B cell (primary cell): ENCODE data around the gene RMI2. TPM values are rescaled to one million over a fixed set of nuclear protein-coding genes. Genes with fewer than 3 reads are reported as not detected.

ENCODE experiments used
- ATAC-seq: fragments of 200-7000 bp; cut with Tn5 transposase; one replicate; pipeline ENCODE4 v1.10.0; 2021; ENCODE audit warnings: low read depth, mild to moderate bottlenecking, moderate number of reproducible peaks, moderate library complexity
- CTCF ChIA-PET: fragments of 350-600 bp; sonication (Branson Sonifier 250); formaldehyde crosslinking; loops from one replicate; lab custom pipeline; 2021; ENCODE audit warnings: antibody characterized with exemption, inconsistent platforms; lab: Charles Lee
- POLR2A ChIA-PET: fragments of 350-600 bp; sonication (Branson Sonifier 250); formaldehyde crosslinking; loops from one replicate; lab custom pipeline; 2021; ENCODE audit warnings: antibody characterized with exemption; lab: Charles Lee
- DNase-seq: peaks from one replicate; pipeline ENCODE4 v3.0.0; 2013
- H2AFZ ChIP-seq: 2 replicates; pipeline ENCODE4 v1.6.1; 2012; ENCODE audit warnings: mild to moderate bottlenecking, low read depth, low read length; ENCODE audit not compliant: insufficient read depth, poor library complexity, severe bottlenecking
- H3K27ac ChIP-seq, 2 donors: 1 replicate in 1 of 2; 2 replicates in 1 of 2; pipeline ENCODE4 v1.5.1; 2012 to 2013; ENCODE audit warnings: low read length in 2 of 2, mild to moderate bottlenecking in 2 of 2, moderate library complexity in 1 of 2
- H3K27me3 ChIP-seq, 4 experiments: fragments of 200-600 bp in 1 of 4; sonication (generic) in 1 of 4; replicated peaks in 1 of 4; 1 replicate in 2 of 4; 2 replicates in 2 of 4; pipeline versions ENCODE4 v1.6.1 to v1.7.0; 2013 to 2016; ENCODE audit warnings: low read length in 3 of 4, mild to moderate bottlenecking in 2 of 4, mixed read lengths in 1 of 4, moderate library complexity in 1 of 4; ENCODE audit not compliant: insufficient read depth in 4 of 4, control insufficient read depth in 3 of 4; ENCODE audit errors: control extremely low read depth in 1 of 4
- H3K36me3 ChIP-seq, 2 experiments: replicated peaks in 1 of 2; 1 replicate in 1 of 2; 2 replicates in 1 of 2; pipeline versions ENCODE4 v1.6.1 to v1.7.1; 2013; ENCODE audit warnings: low read length in 1 of 2; ENCODE audit not compliant: insufficient read depth in 2 of 2, control insufficient read depth in 1 of 2; ENCODE audit errors: control extremely low read depth in 1 of 2, extremely low read depth in 1 of 2
- H3K4me1 ChIP-seq, 2 donors: fragments of 200-600 bp in 1 of 2; sonication (generic) in 1 of 2; 1 replicate in 1 of 2; 2 replicates in 1 of 2; pipeline versions ENCODE4 v1.5.1 to v1.6.1; 2013 to 2017; ENCODE audit warnings: low read length in 2 of 2; ENCODE audit not compliant: control insufficient read depth in 2 of 2, insufficient read depth in 2 of 2
- H3K4me2 ChIP-seq: replicated peaks from 2 replicates; pipeline ENCODE3; 2012; ENCODE audit warnings: mild to moderate bottlenecking, low read depth, low read length; ENCODE audit not compliant: poor library complexity, severe bottlenecking
- H3K4me3 ChIP-seq, 5 experiments: fragments of 200-600 bp in 1 of 5; sonication (generic) in 1 of 5; 1 replicate in 3 of 5; 2 replicates in 2 of 5; pipeline versions ENCODE4 v1.5.1 to v1.7.0; 2011 to 2016; ENCODE audit warnings: low read length in 4 of 5, mild to moderate bottlenecking in 4 of 5, low read depth in 2 of 5, control low read depth in 1 of 5, moderate library complexity in 1 of 5; ENCODE audit not compliant: insufficient read depth in 1 of 5; ENCODE audit errors: control extremely low read depth in 1 of 5, extremely low read depth in 1 of 5
- H3K79me2 ChIP-seq: fragments of 200-600 bp; sonication (generic); one replicate; pipeline ENCODE4 v1.6.0; 2016; ENCODE audit warnings: low read length; ENCODE audit not compliant: control insufficient read depth, insufficient read depth
- H3K9ac ChIP-seq: fragments of 200-600 bp; sonication (generic); 2 replicates; pipeline ENCODE4 v1.6.1; 2017; ENCODE audit warnings: mild to moderate bottlenecking, low read length, moderate library complexity
- H3K9me3 ChIP-seq, 3 donors: one replicate each; pipeline versions ENCODE4 v1.6.1 to v1.7.1; 2013; ENCODE audit warnings: low read length in 2 of 3; ENCODE audit not compliant: control insufficient read depth in 2 of 3, insufficient read depth in 1 of 3; ENCODE audit errors: control extremely low read depth in 1 of 3
- H4K20me1 ChIP-seq: 2 replicates; pipeline ENCODE4 v1.6.0; 2012; ENCODE audit warnings: mild to moderate bottlenecking, low read length; ENCODE audit not compliant: insufficient read depth, control insufficient read depth, poor library complexity, severe bottlenecking
- H3K27ac Mint-ChIP-seq: one replicate; pipeline ENCODE4 v1.8.0; 2021; ENCODE audit warnings: mixed read lengths
- H3K27me3 Mint-ChIP-seq: one replicate; pipeline ENCODE4 v1.8.0; 2021; ENCODE audit warnings: mixed read lengths
- H3K4me1 Mint-ChIP-seq: one replicate; pipeline ENCODE4 v1.8.0; 2021; ENCODE audit warnings: mixed read lengths
- H3K4me3 Mint-ChIP-seq: one replicate; pipeline ENCODE4 v1.8.0; 2021; ENCODE audit warnings: mixed read lengths
- H3K9me3 Mint-ChIP-seq: one replicate; pipeline ENCODE4 v1.8.0; 2022; ENCODE audit warnings: mixed read lengths; ENCODE audit not compliant: insufficient read depth
- EZH2 ChIP-seq: IDR thresholded peaks from 2 replicates; pipeline ENCODE4 v1.6.1; 2012; ENCODE audit warnings: borderline replicate concordance, low read depth, mild to moderate bottlenecking, moderate library complexity, low read length; ENCODE audit not compliant: insufficient read depth, poor library complexity, severe bottlenecking
- WGBS: methylation state at CpG from one replicate; pipeline ENCODE4 v1.1.5; 2013; ENCODE audit warnings: missing lambda C conversion rate; ENCODE audit not compliant: insufficient coverage; 5-methylcytosine and 5-hydroxymethylcytosine counted together
- intact Hi-C: fragments of 100-400 bp; cut with micrococcal nuclease; formaldehyde crosslinking; loops from one replicate; pipeline ENCODE4 v1.10.0; 2022
- polyA plus RNA-seq: library from polyadenylated mRNA; depleted of rRNA; stranded (reverse); fragments of >200 nt; gene quantifications from 2 replicates; pipeline ENCODE4 v1.2.3, GENCODE V29; 2012
- total RNA-seq, 2 donors: library from RNA; stranded (reverse); fragments of 120-200 nt in 1 of 2; gene quantifications; 1 replicate in 1 of 2; 2 replicates in 1 of 2; pipeline versions ENCODE4 v1.2.3 to v1.2.4, GENCODE V29; 2013 to 2022
- TF ChIP-seq, protein P1 (sequence below): fragments of 200-600 bp; IDR thresholded peaks from one replicate; pipeline ENCODE4 v1.8.0; 2022; ENCODE audit warnings: antibody characterized with exemption, mild to moderate bottlenecking

Gene RMI2
- total and polyA plus RNA-seq, 2 donors (not counting 1 experiment from before 2014, with no cell fraction given) = 2.3 to 27.0 TPM

DNA sequence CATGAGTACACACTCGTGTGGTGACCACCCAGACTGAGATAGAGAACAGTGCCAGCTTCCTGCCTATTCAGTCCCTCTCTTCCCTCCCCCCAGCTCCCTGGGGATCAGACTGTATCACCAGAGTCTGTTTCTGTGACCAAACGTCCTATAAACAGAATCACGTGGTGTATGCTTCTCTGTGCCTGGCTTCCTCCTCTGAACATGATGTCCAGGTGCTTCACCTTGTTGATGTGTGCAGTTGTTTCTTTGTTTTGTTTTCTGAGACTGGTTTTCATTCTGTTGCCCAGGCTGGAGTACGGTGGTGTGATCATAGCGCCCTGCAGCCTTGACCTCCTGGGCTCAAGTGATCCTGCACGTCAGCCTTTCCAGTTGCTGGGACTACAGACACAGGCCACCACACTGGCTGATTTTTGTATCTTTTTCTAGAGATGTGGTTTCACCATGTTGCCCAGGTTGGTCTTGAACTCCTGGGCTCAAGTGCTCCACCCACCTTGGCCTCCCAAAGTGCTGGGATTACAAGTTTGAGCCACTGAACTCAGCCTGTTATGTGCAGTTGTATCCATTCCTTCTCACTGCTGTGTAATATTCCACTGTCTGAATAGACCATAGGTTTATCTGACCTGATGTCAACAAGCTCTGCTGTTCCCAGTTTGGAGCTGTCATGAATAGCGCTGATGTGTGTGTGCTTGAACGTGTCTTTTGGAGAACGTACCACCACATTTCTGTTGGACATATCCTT, 35.2 kb upstream of the RMI2 start:
- 42% methylated on average over 8 of the region's 9 CpGs for WGBS
- H3K4me1 Mint-ChIP-seq = peaks cover 81% of the 10 kb centered on the region
- H3K4me1 ChIP-seq = peaks cover 75 to 95% of the 10 kb centered on the region in 2 donors
- peak overlapping the region; percentile 73 for H3K4me2 ChIP-seq
- peak; percentile 62 for ATAC-seq
- no peaks in the 10 kb centered on the region for H3K27me3 Mint-ChIP-seq
- peak overlapping the region; percentile 91 to 96 for H3K27ac ChIP-seq
- no peak overlapping the region for H2AFZ ChIP-seq
- H4K20me1 ChIP-seq = no peaks in the 10 kb centered on the region
- intact Hi-C loops = loop anchor here (2.0 to 5.0 kb wide), 4 partner anchors 35 to 372 kb away; partner anchors contain the start of gene RMI2
- no peak for TF ChIP-seq EZH2
- TF ChIP-seq, protein P1, sequence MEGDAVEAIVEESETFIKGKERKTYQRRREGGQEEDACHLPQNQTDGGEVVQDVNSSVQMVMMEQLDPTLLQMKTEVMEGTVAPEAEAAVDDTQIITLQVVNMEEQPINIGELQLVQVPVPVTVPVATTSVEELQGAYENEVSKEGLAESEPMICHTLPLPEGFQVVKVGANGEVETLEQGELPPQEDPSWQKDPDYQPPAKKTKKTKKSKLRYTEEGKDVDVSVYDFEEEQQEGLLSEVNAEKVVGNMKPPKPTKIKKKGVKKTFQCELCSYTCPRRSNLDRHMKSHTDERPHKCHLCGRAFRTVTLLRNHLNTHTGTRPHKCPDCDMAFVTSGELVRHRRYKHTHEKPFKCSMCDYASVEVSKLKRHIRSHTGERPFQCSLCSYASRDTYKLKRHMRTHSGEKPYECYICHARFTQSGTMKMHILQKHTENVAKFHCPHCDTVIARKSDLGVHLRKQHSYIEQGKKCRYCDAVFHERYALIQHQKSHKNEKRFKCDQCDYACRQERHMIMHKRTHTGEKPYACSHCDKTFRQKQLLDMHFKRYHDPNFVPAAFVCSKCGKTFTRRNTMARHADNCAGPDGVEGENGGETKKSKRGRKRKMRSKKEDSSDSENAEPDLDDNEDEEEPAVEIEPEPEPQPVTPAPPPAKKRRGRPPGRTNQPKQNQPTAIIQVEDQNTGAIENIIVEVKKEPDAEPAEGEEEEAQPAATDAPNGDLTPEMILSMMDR = no peak
- H3K36me3 ChIP-seq = no peaks in the 10 kb centered on the region
- peak overlapping the region; percentile 100 for H3K27ac Mint-ChIP-seq
- peaks cover 0 to 24% (median 7%) of the 10 kb centered on the region in 3 donors for H3K9me3 ChIP-seq
- H3K4me3 Mint-ChIP-seq = peak overlapping the region; percentile 80
- DNase-seq = peak; percentile 84
- ChIA-PET CTCF (interaction anchor here (0.5 to 6.9 kb wide), 11 partner anchors 12 to 372 kb away, joined by 3 to 136 read pairs (median 5); partner anchors contain the start of gene SOCS1), POLR2A (interaction anchor here (0.6 to 6.8 kb wide), 14 partner anchors 12 to 345 kb away, joined by 3 to 118 read pairs (median 8); partner anchors contain the start of gene SOCS1)
- peak overlapping the region; percentile 44 for H3K9ac ChIP-seq
- no peaks in the 10 kb centered on the region for H3K27me3 ChIP-seq
- H3K79me2 ChIP-seq = no peaks in the 10 kb centered on the region
- H3K9me3 Mint-ChIP-seq = no peaks in the 10 kb centered on the region
- peak overlapping the region in 1 of 5 experiments; percentile 43 for H3K4me3 ChIP-seq

DNA sequence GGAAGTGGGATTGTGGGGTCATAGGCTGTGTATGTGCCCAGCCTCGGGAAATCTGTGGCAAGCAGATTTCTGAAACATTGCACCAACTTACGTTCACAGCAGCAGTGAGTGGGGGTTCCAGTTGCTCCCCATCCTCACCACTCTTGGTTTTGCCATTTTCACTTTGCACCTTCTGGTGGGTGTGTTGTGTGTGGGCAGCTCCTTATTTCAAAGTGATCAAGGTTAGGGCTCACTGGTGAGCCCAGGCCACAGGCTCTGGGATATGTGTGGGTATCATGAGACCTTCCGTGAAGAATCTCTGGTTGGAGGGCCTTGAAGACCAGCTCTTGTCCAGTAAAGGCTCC, 34.7 kb upstream of the RMI2 start:
- no CpG with 5 or more reads among the region's 3 CpGs for WGBS

More for the DNA sequence above, 34.7 kb upstream of the RMI2 start:
- peaks cover 79% of the 10 kb centered on the region for H3K4me1 Mint-ChIP-seq
- Histone ChIP-seq H3K9ac (peak overlapping the region; percentile 44), H3K36me3 (no peaks in the 10 kb centered on the region), H3K27me3 (no peaks in the 10 kb centered on the region), H3K4me2 (peak overlapping the region; percentile 73), H4K20me1 (no peaks in the 10 kb centered on the region), H3K27ac (peak overlapping the region; percentile 91 to 96), H3K9me3 (peaks cover 0 to 24% (median 7%) of the 10 kb centered on the region in 3 donors), H2AFZ (no peak overlapping the region), H3K4me1 (peaks cover 73 to 96% of the 10 kb centered on the region in 2 donors), H3K4me3 (peak overlapping the region in 2 of 5 experiments; percentile 2 to 43), H3K79me2 (no peaks in the 10 kb centered on the region)
- TF ChIP-seq, protein P1 = no peak
- no peak for TF ChIP-seq EZH2
- DNase-seq (no peak), ATAC-seq (no peak)
- no peaks in the 10 kb centered on the region for H3K27me3 Mint-ChIP-seq
- H3K9me3 Mint-ChIP-seq = no peaks in the 10 kb centered on the region
- H3K4me3 Mint-ChIP-seq = peak overlapping the region; percentile 80
- peak overlapping the region; percentile 100 for H3K27ac Mint-ChIP-seq
- CTCF ChIA-PET = interaction anchor here (0.5 to 6.9 kb wide), 11 partner anchors 12 to 372 kb away, joined by 3 to 136 read pairs (median 3); partner anchors contain the start of gene SOCS1
- POLR2A ChIA-PET = interaction anchor here (1.0 to 6.8 kb wide), 10 partner anchors 12 to 345 kb away, joined by 3 to 118 read pairs (median 8); partner anchors contain the start of gene SOCS1
- intact Hi-C loops = loop anchor here (2.0 to 5.0 kb wide), 4 partner anchors 34 to 372 kb away; partner anchors contain the start of gene RMI2
